ENCODE data around the gene NIFK. TPM values are rescaled to one million over a fixed set of nuclear protein-coding genes. Genes with fewer than 3 reads are reported as not detected.
A peak's percentile ranks its signal among the peaks of the same experiment; 100 is the strongest.

The NIFK gene
- total and polyA plus RNA-seq, 2 donors (not counting 3 experiments of a cell fraction or from before 2014, with no cell fraction given): 10.7 to 59.7 TPM

DNA sequence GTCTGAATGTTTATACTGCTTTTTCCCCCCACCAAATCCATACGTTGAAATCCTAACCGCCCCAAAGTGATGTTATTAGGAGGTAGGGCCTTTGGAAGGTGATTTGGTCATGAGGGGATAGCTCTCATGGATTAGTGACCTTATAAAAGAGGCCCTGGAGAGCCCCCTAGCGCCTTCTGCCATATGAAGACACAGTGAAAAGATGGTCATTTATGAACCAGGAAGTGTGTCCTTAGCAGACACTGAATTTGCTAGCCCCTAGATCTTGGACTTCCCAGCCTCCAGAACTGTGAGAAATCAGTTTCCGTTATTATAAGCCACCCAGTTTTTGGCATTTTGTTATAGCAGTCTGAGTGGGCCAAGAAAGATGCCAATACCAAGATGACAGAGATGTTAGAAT is 11.5 kb upstream of the NIFK start:
- no peaks in the 10 kb centered on the region for H3K79me2 ChIP-seq (ENCODE audit: control insufficient read depth, insufficient read depth, low read length)
- H3K27me3 ChIP-seq (ENCODE audit: control insufficient read depth in 2 of 2, insufficient read depth in 2 of 2, low read length in 2 of 2): peaks cover 0 to 3% of the 10 kb centered on the region in 2 experiments
- no peaks in the 10 kb centered on the region for H3K4me1 ChIP-seq (ENCODE audit: control insufficient read depth, extremely low read depth, insufficient read depth, low read length)
- POLR2A ChIA-PET: interaction anchor here (0.6 kb wide), 1 partner anchor 346 kb away, joined by 3 read pairs; no protein-coding TSS in a partner anchor
- BruUV-seq (replicated peaks): no TSS peak
- H3K4me2 ChIP-seq (ENCODE audit: insufficient read depth, low read length): no peak overlapping the region
- DNase-seq (ENCODE audit: low read depth, low spot score): peak; percentile 28
- no peaks in the 10 kb centered on the region for H4K20me1 ChIP-seq (replicated peaks; ENCODE audit: control insufficient read depth, extremely low read depth, insufficient read depth, low read length)
- dilution Hi-C loops (cut with MboI; ENCODE audit: extremely low pct_ligation_motif_present, low sequenced_read_pairs) (no loop called here), intact Hi-C loops (cut with micrococcal nuclease) (loop anchor here (10.0 kb wide), 1 partner anchor 653 kb away; no protein-coding TSS in a partner anchor)
- FAIRE-seq: no peak
- CTCF ChIA-PET: interaction anchor here (0.7 to 2.5 kb wide), 9 partner anchors 10 to 653 kb away, joined by 3 to 17 read pairs (median 4); partner anchors contain the start of genes NIFK and RNU4ATAC
- H3K9ac ChIP-seq (replicated peaks; ENCODE audit: extremely low read depth, insufficient read depth, low read length): no peak overlapping the region
- TF ChIP-seq, protein P1, sequence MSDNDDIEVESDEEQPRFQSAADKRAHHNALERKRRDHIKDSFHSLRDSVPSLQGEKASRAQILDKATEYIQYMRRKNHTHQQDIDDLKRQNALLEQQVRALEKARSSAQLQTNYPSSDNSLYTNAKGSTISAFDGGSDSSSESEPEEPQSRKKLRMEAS (IDR thresholded peaks at IDR 0.05; ENCODE audit: insufficient read depth, insufficient read length): no peak
- peak; percentile 27 to 35 for TF ChIP-seq CTCF (IDR thresholded peaks at IDR 0.05; ENCODE audit: extremely low read depth in 1 of 2, insufficient read depth in 1 of 2, low read depth in 1 of 2, low read length in 2 of 2)
- no peak for TF ChIP-seq EZH2 (IDR thresholded peaks at IDR 0.05; ENCODE audit: borderline replicate concordance, low read depth, low read length, severe bottlenecking)
- no peaks in the 10 kb centered on the region for H3K9me1 ChIP-seq (replicated peaks; ENCODE audit: control insufficient read depth, extremely low read depth, insufficient read depth, low read length)
- H3K9me3 ChIP-seq (replicated peaks; ENCODE audit: control insufficient read depth, insufficient read depth, low read length): no peaks in the 10 kb centered on the region
- no peak overlapping the region for H3K27ac ChIP-seq (ENCODE audit: insufficient read depth, low read depth, low read length)
- H2AFZ ChIP-seq (ENCODE audit: low read depth, low read length): no peak overlapping the region
- H3K4me3 ChIP-seq (replicated peaks in 1 of 3; ENCODE audit: insufficient read depth in 1 of 3, low read depth in 1 of 3, low read length in 3 of 3): no peak overlapping the region
- H3K36me3 ChIP-seq (ENCODE audit: control insufficient read depth in 2 of 2, extremely low read depth in 1 of 2, insufficient read depth in 2 of 2, low read length in 2 of 2): no peaks in the 10 kb centered on the region

DNA sequence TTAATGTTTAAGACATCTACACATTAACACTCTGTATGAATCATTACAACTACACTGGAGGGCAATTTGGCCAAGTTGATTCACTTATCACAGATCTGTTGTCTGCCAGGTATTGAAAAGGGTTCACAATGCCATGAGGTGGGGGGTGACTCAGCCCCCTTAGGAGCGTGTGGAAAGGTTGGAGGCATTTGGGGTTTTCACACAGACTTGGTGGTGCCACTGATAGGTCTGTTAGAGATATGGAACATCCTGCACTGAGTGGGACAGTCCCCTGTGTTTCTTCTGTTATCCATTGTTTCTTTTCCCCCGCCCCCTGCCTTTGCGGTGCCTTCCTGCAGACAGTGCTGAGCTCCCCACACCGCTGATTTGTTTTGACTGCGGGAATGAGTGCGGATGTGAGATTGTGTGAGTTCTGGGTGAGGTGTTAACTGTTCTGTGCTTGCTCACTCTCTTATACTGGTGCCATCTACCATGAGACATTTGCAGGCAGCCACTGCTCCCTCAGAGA is 9.4 kb upstream of the NIFK start:
- POLR2A ChIA-PET: no interaction called here
- no peak for DNase-seq (ENCODE audit: low read depth, low spot score)

More for the DNA sequence above, 9.4 kb upstream of the NIFK start:
- H3K27me3 ChIP-seq (ENCODE audit: control insufficient read depth in 2 of 2, insufficient read depth in 2 of 2, low read length in 2 of 2): peaks cover 0 to 3% of the 10 kb centered on the region in 2 experiments
- H3K9me1 ChIP-seq (replicated peaks; ENCODE audit: control insufficient read depth, extremely low read depth, insufficient read depth, low read length): no peaks in the 10 kb centered on the region
- CTCF ChIA-PET: no interaction called here
- dilution Hi-C loops (cut with MboI; ENCODE audit: extremely low pct_ligation_motif_present, low sequenced_read_pairs): no loop called here
- no peaks in the 10 kb centered on the region for H3K4me1 ChIP-seq (ENCODE audit: control insufficient read depth, extremely low read depth, insufficient read depth, low read length)
- BruUV-seq (replicated peaks): no TSS peak
- no peaks in the 10 kb centered on the region for H3K9me3 ChIP-seq (replicated peaks; ENCODE audit: control insufficient read depth, insufficient read depth, low read length)
- intact Hi-C loops (cut with micrococcal nuclease): loop anchor here (10.0 kb wide), 1 partner anchor 651 kb away; no protein-coding TSS in a partner anchor
- H3K9ac ChIP-seq (replicated peaks; ENCODE audit: extremely low read depth, insufficient read depth, low read length): no peak overlapping the region
- no peaks in the 10 kb centered on the region for H4K20me1 ChIP-seq (replicated peaks; ENCODE audit: control insufficient read depth, extremely low read depth, insufficient read depth, low read length)
- no peak for FAIRE-seq
- no peak overlapping the region for H3K4me2 ChIP-seq (ENCODE audit: insufficient read depth, low read length)
- no peaks in the 10 kb centered on the region for H3K79me2 ChIP-seq (ENCODE audit: control insufficient read depth, insufficient read depth, low read length)
- no peak overlapping the region for H2AFZ ChIP-seq (ENCODE audit: low read depth, low read length)
- H3K27ac ChIP-seq (ENCODE audit: insufficient read depth, low read depth, low read length): no peak overlapping the region
- H3K36me3 ChIP-seq (ENCODE audit: control insufficient read depth in 2 of 2, extremely low read depth in 1 of 2, insufficient read depth in 2 of 2, low read length in 2 of 2): no peaks in the 10 kb centered on the region
- no peak overlapping the region for H3K4me3 ChIP-seq (replicated peaks in 1 of 3; ENCODE audit: insufficient read depth in 1 of 3, low read depth in 1 of 3, low read length in 3 of 3)
- TF ChIP-seq POLR2AphosphoS5 (IDR thresholded peaks at IDR 0.05; ENCODE audit: insufficient read depth, low read depth, low read length) (no peak), MYC (IDR thresholded peaks at IDR 0.05; ENCODE audit: low read depth, low read length) (no peak), FOS (IDR thresholded peaks at IDR 0.05; ENCODE audit: borderline replicate concordance, insufficient read depth, low read length) (no peak), EZH2 (IDR thresholded peaks at IDR 0.05; ENCODE audit: borderline replicate concordance, low read depth, low read length, severe bottlenecking) (no peak), CTCF (IDR thresholded peaks at IDR 0.05; ENCODE audit: extremely low read depth in 1 of 2, insufficient read depth in 1 of 2, low read depth in 1 of 2, low read length in 2 of 2) (no peak), POLR2A (IDR thresholded peaks at IDR 0.05; ENCODE audit: low read depth, low read length) (no peak), GATA2 (IDR thresholded peaks at IDR 0.05; ENCODE audit: insufficient read depth, insufficient read length, low read depth, low read length) (no peak), JUN (IDR thresholded peaks at IDR 0.05; ENCODE audit: borderline replicate concordance, insufficient read depth, insufficient read length, low read depth) (no peak)
- TF ChIP-seq, protein P1 (IDR thresholded peaks at IDR 0.05; ENCODE audit: insufficient read depth, insufficient read length): no peak

All from endothelial cell of umbilical vein (primary cell).